Testis (tissue), 3 donors: ENCODE measurements around the gene HDAC2. TPM values are rescaled to one million over a fixed set of nuclear protein-coding genes. Genes with fewer than 3 reads are reported as not detected.

Experiments used
- DNase-seq: peaks from one replicate; pipeline ENCODE4 v3.0.0-alpha.2; 2019
- H3K27ac ChIP-seq, 2 donors: fragments of 200-600 bp; sonication (generic); one replicate each; pipeline ENCODE4 v1.5.1; 2019
- H3K27me3 ChIP-seq: fragments of 200-600 bp; sonication (generic); one replicate; pipeline ENCODE4 v1.5.1; 2019
- H3K36me3 ChIP-seq: fragments of 200-600 bp; sonication (generic); one replicate; pipeline ENCODE4 v1.5.1; 2017; ENCODE audit warnings: low read depth; ENCODE audit errors: missing control alignments
- H3K4me1 ChIP-seq: fragments of 200-600 bp; sonication (generic); one replicate; pipeline ENCODE4 v1.5.1; 2019
- H3K4me3 ChIP-seq, 2 donors: fragments of 200-600 bp; sonication (generic); one replicate each; pipeline ENCODE4 v1.5.1; 2017 to 2019
- H3K9me3 ChIP-seq: fragments of 200-600 bp; sonication (generic); one replicate; pipeline ENCODE4 v1.5.1; 2017
- CTCF ChIP-seq, 3 experiments: fragments of 450-650 bp in 2 of 3; fragments of 200-600 bp in 1 of 3; sonication (generic) in 1 of 3; IDR thresholded peaks; one replicate each; pipeline ENCODE4 v1.5.1; 2016 to 2019; ENCODE audit warnings: antibody characterized with exemption in 3 of 3, mild to moderate bottlenecking in 2 of 3, moderate library complexity in 1 of 3
- POLR2A ChIP-seq: fragments of 450-650 bp; IDR thresholded peaks from one replicate; pipeline ENCODE4 v1.6.1; 2017; ENCODE audit warnings: antibody characterized with exemption, mild to moderate bottlenecking, moderate library complexity
- WGBS, 2 donors: methylation state at CpG; one replicate each; pipeline ENCODE4 v1.1.5; 2018; 5-methylcytosine and 5-hydroxymethylcytosine counted together
- intact Hi-C: fragments of 100-400 bp; cut with DNase I; formaldehyde crosslinking; loops from one replicate; pipeline ENCODE4 v1.15.1; 2023; ENCODE audit warnings: low total_unique reads
- polyA plus RNA-seq: library from polyadenylated mRNA; stranded (reverse); fragments of 350-450 nt; fragmentation: Illumina TruSeq; extraction: RNeasy Lipid Tissue Mini Kit (QIAGEN cat#74804); gene quantifications from one replicate; pipeline ENCODE4 v1.2.3, GENCODE V29; 2014; ENCODE audit warnings: low read depth, low replicate concordance; ENCODE audit not compliant: insufficient read depth
- total RNA-seq, 2 donors: library from RNA; depleted of rRNA; stranded (reverse); fragments of >200 nt; gene quantifications; one replicate each; pipeline ENCODE4 v1.2.3, GENCODE V29; 2016

Gene HDAC2
- total and polyA plus RNA-seq, 3 donors from 2014 or later: 99.3 to 146 (median 119) TPM

- intact Hi-C loops: no loop called here
- no peak for DNase-seq
- H3K4me1 ChIP-seq: no peaks in the 10 kb centered on the region
- H3K27me3 ChIP-seq: no peaks in the 10 kb centered on the region
- H3K9me3 ChIP-seq: no peaks in the 10 kb centered on the region
- H3K36me3 ChIP-seq: no peaks in the 10 kb centered on the region
- TF ChIP-seq CTCF (IDR thresholded peaks at IDR 0.05) (no peak), POLR2A (no peak)
- WGBS, 2 donors: 74 to 82% methylated on average over 3 of the region's 3 CpGs
- H3K4me3 ChIP-seq: no peak overlapping the region
- H3K27ac ChIP-seq: no peak overlapping the region
These were observed 7.2 kb upstream of the HDAC2 start for GRCh38 chr6:113978084-113978675.

- WGBS, 2 donors: 94 to 97% methylated on average over 2 of the region's 2 CpGs
- Histone ChIP-seq H3K27ac (no peak overlapping the region), H3K9me3 (no peaks in the 10 kb centered on the region), H3K4me3 (no peak overlapping the region), H3K36me3 (no peaks in the 10 kb centered on the region), H3K4me1 (peaks cover 5% of the 10 kb centered on the region), H3K27me3 (no peaks in the 10 kb centered on the region)
- no peak for TF ChIP-seq CTCF (IDR thresholded peaks at IDR 0.05)
- TF ChIP-seq POLR2A: no peak
- no peak for DNase-seq
- intact Hi-C loops: no loop called here
These were observed 5.9 kb upstream of the HDAC2 start for GRCh38 chr6:113976806-113977205.

- H3K27ac ChIP-seq: peak overlapping the region; percentile 96
- no peak for TF ChIP-seq POLR2A
- no peak for TF ChIP-seq CTCF (IDR thresholded peaks at IDR 0.05)
- WGBS, 2 donors: 25% methylated on average over 2 of the region's 2 CpGs
- no peaks in the 10 kb centered on the region for H3K27me3 ChIP-seq
- intact Hi-C loops: no loop called here
- H3K4me1 ChIP-seq: peaks cover 16% of the 10 kb centered on the region
- DNase-seq: peak; percentile 38
- peak overlapping the region; percentile 97 to 99 for H3K4me3 ChIP-seq
- H3K9me3 ChIP-seq: no peaks in the 10 kb centered on the region
- H3K36me3 ChIP-seq: no peaks in the 10 kb centered on the region
These were observed 793 bp upstream of the HDAC2 start for GRCh38 chr6:113971741-113972140.

- no peak for TF ChIP-seq CTCF (IDR thresholded peaks at IDR 0.05)
- no peak for TF ChIP-seq POLR2A
- H3K36me3 ChIP-seq: no peaks in the 10 kb centered on the region
- H3K27me3 ChIP-seq: no peaks in the 10 kb centered on the region
- WGBS, 2 donors: 0 to 1% methylated on average over 35 to 69 of the region's 70 CpGs
- intact Hi-C loops: no loop called here
- peaks cover 16% of the 10 kb centered on the region for H3K4me1 ChIP-seq
- H3K27ac ChIP-seq: peak overlapping the region; percentile 96
- no peaks in the 10 kb centered on the region for H3K9me3 ChIP-seq
- peak overlapping the region; percentile 97 to 99 for H3K4me3 ChIP-seq
- peak; percentile 59 for DNase-seq
These were observed 802 bp downstream of the HDAC2 start for GRCh38 chr6:113969888-113970804.
